RPMI7951 (cell line): ENCODE measurements around the gene FCGR1A. TPM values are rescaled to one million over a fixed set of nuclear protein-coding genes. Genes with fewer than 3 reads are reported as not detected.
"Not testable (repeated sequence)": the region's sequence is repeated elsewhere in the genome, so short reads cannot be mapped to it uniquely, and the experiment has no call there.

Experiments used
- DNase-seq: peaks from one replicate; pipeline ENCODE4 v3.0.0-alpha.2; 2012; ENCODE audit warnings: low read depth
- total RNA-seq: library from RNA; depleted of rRNA; stranded (reverse); fragments of >200 nt; shearing (Covaris generic); gene quantifications from 2 replicates; pipeline ENCODE4 v1.2.3, GENCODE V29; 2014; rRNA removed

FCGR1A gene
- total RNA-seq: not detected in 2 replicates

- not testable (repeated sequence) for DNase-seq
These were observed at the start of gene FCGR1A for GRCh38 chr1:149782600-149782999. FCGR1A (plus strand) TSS chr1:149782694; CDS start chr1:149782744, 50 bp downstream.

DNA sequence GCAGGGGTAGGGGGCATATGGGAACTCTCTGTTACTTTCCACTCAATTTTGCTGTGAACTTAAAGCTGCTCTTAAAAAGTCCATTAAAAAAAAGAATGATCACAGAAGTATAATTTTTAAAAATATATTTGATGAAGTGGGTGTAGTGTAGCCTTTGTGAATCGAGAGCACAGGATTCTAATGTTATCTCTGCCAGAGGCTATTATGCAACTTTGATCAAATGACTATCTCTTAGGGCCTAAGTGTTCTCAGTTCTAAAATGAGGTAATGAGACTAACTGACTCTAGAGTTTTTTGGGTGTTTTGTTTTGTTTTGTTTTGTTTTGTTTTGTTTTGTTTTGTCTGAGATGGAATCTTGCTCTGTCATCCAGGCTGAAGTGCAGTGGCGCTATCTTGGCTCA, 49.7 kb upstream of the FCGR1A start:
- DNase-seq: not testable (repeated sequence)

- not testable (repeated sequence) for DNase-seq
These were observed 47.8 kb upstream of the FCGR1A start for GRCh38 chr1:149734692-149735091.

DNA sequence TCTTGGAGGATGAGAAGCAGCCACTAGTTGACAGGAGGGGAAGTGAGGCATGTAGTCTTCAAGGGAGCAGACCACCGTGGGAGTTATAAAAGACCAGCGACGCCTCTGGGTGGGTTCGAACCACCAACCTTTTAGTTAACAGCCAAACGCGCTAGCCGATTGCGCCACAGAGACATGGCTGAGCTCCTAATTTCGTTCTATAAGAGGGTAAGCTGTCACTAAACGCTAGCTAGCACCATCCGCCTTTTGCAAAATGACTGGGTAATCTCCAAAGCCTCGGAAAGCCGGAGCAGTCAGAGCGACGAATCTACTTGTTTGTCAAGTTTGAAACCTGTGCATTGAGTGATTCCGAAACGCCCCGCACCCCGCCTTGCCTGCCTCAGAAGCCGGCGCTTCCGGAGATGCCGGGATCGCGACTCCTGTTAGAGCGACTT, 42.3 kb upstream of the FCGR1A start:
- not testable (repeated sequence) for DNase-seq

DNA sequence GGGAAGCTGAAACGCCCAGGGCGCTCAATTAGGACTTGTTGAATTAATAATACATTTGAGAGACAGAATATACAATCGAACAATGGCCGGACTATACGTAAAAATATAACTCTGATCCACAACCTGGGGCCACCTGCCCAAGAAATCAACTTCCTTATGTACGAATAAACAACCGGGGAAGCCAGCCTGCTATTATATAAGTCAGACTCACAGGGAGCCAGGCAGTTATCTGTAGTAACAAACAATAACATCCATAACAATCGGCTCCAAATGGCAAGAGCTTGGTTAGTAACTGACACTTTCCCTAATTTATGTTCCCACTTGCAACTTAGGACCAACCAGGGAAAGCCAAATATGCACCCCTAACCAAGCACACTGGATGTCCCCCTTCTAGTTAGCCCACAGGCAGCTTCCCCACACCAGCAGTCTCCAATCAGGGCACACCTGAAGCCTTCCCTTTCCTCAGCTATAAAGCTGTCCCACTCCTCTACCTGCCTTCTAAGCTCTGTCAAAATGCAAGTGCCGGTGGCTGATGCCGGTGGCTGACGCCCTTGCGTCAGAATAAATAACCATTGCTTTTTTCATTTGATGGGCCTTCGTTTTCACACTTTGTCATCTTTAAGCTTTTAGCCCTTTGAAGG, 41.8 kb upstream of the FCGR1A start:
- not testable (repeated sequence) for DNase-seq

DNA sequence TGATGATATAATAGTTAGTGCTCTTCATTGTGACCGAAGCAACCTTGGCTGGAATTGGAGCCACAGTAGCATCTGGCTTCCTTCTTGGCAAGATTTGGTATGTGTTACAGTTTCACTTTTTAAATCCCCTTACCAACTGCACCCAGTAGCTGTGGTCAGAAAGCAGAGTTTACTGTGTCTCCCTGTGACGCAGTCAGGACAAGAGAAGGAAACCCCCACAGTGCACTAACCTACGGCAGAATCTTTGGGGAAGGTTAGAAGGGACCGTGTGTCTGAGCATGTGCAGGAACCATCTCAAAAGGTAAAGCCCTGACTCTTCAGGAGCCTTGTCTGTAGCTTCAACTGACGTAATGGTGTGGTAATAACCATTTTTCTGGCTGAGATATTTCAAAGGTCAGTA, 40.6 kb upstream of the FCGR1A start:
- not testable (repeated sequence) for DNase-seq

GRCh38 chr1:149746463-149747356, 35.8 kb upstream of the FCGR1A start:
- not testable (repeated sequence) for DNase-seq

DNA sequence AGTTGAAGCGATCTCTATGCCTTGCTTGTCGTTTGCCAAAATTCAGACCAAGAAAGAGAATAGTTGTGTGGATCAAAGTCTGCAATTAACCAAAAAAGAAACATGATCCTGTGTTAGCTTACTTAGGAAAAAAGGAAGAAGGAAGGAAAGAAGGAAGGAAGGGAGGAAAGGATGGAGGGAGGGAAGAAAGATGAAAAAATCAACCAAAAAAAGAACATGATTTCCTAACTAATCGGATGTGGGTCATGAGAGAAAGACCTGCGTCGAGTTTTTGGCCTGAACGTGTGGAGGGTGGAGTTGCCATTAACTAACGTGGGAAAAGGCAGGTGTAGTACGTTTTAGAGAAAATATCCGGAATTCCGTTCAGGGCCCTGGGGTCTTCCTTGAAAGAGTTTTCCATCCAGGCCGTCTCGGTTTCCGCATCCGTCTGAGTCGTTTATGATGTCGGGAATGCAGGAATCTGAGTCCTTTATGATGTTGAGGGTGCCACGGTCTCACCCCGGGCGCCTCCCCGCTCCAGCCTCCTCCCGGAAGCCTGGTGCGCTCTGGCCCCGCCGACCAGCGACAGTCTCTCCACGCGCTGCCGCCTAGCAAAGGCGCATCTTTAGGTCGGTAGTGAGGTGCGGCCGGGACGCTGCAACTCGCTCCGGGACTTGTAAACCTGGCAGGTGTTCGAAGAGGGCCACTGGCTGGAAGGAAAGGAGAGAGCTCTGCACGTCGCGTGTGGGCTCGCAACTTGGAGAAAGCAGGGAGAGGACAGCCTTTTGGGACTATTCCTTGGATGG, 34.9 kb upstream of the FCGR1A start:
- DNase-seq: not testable (repeated sequence)

DNA sequence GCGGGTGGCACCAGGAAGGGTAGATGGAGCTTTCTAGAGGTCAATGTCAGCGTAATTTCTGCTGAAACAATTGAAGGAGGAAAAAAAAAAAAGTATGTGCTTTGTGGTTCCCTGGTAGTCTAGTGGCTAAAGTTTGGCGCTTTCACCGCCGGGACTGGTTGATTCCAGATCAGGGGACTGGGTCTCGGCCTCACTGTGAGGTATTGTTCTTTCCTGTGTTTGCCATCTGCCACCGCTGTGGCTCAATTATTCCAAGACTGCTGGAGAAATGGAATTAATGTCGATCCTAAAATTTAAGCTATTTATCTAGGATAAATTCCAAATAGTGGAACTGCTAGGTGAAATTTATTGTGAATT, 34.4 kb upstream of the FCGR1A start:
- DNase-seq: not testable (repeated sequence)

DNA sequence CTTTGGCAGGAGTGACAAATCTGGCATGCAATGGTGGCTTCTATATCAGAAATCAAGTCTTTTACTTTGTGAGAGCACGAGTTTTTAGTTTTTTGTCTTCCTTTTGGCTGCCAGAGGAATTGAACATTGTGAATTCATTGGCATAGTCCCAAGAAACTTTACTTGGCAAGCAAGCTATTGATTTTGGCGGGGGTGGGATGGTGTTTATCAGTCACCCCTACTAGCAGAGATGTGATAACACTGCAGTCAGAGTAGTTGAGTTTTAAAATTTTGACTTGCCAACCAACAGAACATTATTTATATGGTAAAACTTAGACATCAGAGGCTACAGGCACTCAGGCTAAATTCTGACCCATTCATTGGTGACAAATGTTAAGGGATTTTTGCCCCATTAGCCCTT, 31.9 kb upstream of the FCGR1A start:
- not testable (repeated sequence) for DNase-seq

DNA sequence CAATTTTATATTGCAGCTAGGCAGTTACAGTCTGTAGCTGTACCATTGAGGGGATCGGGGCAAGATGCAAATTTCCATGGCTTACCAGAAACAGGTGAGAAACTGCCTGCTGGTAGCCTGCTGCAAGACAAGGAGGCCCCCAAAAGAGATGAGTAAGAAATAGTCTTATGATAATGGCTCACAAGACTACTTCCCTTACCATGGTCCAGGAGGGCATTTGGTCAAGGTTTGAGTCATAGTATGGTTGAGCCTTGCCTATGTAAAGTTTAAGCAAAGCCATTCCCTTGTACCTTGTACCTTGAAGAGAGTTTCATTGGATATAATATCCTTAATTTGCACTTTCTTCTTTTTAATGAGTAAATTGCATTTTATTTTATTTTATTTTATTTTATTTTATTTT, 30.3 kb upstream of the FCGR1A start:
- not testable (repeated sequence) for DNase-seq

DNA sequence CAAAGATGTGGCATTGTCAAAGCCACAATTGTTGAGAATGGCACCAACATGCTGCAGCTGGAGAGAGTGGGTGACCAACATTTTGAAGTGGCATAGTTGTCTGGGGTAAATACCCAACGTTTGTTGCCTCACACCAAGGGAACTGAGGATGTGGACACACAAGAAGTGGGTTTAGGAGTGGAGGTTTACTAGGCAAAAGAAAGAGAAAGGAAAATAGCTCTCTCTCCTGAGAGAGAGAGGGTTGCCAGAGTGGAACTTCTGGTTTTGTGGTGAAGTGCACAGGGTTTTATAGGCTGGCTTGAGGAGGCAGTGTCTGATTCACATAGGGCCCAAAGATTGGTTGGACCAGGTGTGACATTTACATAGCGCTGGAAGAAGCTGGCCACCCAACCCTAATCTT, 29.0 kb upstream of the FCGR1A start:
- DNase-seq: not testable (repeated sequence)

DNA sequence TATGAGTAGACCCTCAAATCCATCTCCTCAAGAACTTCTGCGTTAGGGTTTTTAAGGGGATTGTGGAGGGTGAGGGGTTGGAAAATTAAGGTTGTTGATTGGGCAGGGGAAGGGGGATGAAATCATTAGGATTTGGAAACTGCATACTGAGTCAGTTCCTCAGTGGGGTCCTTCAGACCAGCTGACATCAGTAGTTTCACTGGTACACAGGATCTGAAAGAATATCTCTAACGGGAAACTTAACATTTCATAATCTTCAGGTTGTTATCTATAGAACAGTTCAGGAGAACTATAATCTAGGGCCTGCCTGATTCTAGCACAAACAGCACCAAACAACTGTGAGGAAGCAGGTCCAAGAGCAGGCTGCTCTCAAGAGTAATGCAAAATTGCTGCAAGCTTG, 27.2 kb upstream of the FCGR1A start:
- not testable (repeated sequence) for DNase-seq

GRCh38 chr1:149762294-149762693, 20.2 kb upstream of the FCGR1A start:
- DNase-seq: not testable (repeated sequence)

DNA sequence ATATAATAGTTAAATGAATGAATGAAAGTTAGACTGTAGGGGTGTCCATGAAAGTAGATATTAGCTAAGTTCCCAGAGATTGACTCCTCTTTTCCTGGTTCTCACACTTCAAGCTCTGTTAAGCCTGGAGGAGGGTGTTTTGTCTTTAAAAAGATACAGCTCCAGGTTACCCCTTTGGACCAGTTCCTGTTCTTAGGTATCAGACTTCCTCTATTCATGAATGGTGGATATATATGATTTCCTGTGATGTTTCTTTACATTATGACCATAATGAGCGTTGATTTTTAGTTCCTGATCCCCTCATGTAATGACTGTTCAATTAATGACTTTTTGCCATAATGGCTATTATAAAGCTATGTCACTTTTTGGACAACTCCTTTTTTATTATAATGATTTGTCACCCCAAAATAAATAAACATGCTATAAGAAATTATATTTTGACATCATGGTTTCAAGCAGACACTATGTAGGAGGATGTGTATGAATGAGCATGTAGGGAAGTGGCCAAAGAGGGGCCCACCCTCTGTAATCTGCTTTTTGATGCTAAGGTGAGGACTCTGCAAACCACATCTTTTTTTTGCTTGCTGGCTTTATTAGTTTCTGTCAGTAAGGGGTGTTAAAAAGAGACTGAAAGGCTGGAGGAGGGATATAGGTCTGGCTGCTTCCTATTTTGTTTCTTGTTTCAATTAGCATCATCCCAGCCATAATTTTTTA, 18.2 kb upstream of the FCGR1A start:
- not testable (repeated sequence) for DNase-seq

DNA sequence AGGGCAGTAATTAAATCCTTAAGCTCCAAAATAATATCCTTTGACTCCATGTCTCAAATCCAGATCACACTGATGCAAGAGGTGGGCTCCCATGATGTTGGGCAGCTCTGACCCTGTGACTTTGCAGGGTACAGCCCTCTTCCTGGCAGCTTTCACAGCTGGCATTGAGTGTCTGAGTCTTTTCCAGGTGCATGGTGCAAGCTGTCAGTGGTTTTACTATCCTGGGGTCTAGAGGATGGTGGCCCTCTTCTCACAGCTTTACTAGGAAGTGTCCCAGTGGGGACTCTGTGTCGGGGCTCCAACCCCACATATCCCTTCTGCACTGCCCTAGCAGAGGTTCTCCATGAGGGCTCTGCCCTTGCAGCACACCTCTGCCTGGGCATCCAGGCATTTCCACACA, 16.3 kb upstream of the FCGR1A start:
- not testable (repeated sequence) for DNase-seq

DNA sequence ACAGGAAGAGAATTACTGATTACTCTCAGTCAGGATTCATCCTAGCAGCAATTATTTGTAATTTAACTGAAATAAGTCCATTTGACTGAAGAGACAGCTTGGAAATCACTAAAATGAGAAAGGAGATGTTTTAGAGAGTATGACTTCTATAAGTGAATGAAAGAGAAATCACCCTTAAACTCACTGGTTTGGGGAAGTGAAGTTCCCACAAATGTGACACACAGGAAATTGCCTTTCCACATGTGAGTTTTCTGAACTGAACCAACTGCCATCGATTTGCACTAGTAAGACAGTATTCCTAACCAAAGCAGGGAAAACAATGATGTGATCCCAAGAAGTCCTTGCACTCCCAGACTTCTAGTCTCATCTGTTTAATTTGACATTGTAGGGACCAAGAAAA, 13.3 kb upstream of the FCGR1A start:
- not testable (repeated sequence) for DNase-seq

DNA sequence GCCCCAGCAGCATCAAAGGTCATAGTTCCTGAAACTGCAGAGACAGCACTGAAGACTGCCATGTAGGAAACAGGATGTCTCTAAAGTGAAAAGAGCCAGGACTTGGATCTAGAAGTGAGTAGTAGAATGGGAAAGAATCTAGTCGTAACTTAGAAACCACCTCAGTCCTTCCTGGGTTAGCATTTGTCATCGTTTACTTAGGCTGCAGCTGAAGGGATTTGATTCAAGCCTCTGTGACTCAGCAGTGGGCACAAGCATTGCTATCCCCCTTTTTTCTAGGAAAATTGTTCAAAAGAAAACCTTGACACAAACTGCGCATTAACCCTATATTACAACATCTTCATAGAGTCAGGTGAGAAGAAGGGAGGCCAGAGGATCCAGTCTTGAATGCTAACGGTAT, 11.8 kb upstream of the FCGR1A start:
- DNase-seq: not testable (repeated sequence)

- DNase-seq: not testable (repeated sequence)
These were observed 10.7 kb upstream of the FCGR1A start for GRCh38 chr1:149771653-149772425.

- DNase-seq: not testable (repeated sequence)
These were observed 6.9 kb upstream of the FCGR1A start for GRCh38 chr1:149775510-149776147.
